Measurements from ENCODE around the gene DOK4. TPM values are rescaled to one million over a fixed set of nuclear protein-coding genes. Genes with fewer than 3 reads are reported as not detected.

The DOK4 gene
- total and polyA plus RNA-seq, 2 experiments from 2014 or later = 1,563 to 2,409 TPM

DNA sequence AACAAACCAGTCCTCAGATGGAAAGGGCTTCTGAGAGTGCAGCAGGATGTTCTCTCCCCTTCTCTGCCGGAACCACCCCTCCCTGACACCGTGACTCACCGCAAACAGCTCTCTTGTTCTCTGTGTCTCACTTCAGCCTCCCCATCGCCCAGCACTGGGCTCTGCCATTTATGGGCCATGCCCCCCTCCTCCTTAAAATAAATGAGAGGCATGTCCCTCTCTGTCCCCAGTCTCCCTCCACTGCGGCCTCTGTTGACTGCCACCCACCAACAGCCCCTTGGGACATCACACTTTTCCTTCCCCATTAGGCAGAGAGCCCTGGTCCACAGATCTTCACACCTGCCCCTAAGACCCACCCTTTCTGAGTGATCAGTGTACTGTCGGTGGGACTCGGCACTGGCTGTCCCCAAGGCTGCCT lies 43.8 kb upstream of the DOK4 start:
- TF ChIP-seq, protein P1, sequence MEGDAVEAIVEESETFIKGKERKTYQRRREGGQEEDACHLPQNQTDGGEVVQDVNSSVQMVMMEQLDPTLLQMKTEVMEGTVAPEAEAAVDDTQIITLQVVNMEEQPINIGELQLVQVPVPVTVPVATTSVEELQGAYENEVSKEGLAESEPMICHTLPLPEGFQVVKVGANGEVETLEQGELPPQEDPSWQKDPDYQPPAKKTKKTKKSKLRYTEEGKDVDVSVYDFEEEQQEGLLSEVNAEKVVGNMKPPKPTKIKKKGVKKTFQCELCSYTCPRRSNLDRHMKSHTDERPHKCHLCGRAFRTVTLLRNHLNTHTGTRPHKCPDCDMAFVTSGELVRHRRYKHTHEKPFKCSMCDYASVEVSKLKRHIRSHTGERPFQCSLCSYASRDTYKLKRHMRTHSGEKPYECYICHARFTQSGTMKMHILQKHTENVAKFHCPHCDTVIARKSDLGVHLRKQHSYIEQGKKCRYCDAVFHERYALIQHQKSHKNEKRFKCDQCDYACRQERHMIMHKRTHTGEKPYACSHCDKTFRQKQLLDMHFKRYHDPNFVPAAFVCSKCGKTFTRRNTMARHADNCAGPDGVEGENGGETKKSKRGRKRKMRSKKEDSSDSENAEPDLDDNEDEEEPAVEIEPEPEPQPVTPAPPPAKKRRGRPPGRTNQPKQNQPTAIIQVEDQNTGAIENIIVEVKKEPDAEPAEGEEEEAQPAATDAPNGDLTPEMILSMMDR (IDR thresholded peaks at IDR 0.05; ENCODE audit: low read depth, low read length) = no peak
- no peaks in the 10 kb centered on the region for H3K36me3 ChIP-seq
- peak in 1 of 2 donors; percentile 78 for DNase-seq (ENCODE audit: low read depth in 1 of 2, low spot score in 1 of 2)
- no peak overlapping the region for H3K27ac ChIP-seq
- peaks cover 23% of the 10 kb centered on the region for H3K4me1 ChIP-seq (ENCODE audit: low read depth)
- H3K4me3 ChIP-seq = no peak overlapping the region
- H3K27me3 ChIP-seq = no peaks in the 10 kb centered on the region
- H3K9me3 ChIP-seq (ENCODE audit: low read depth) = no peaks in the 10 kb centered on the region

DNA sequence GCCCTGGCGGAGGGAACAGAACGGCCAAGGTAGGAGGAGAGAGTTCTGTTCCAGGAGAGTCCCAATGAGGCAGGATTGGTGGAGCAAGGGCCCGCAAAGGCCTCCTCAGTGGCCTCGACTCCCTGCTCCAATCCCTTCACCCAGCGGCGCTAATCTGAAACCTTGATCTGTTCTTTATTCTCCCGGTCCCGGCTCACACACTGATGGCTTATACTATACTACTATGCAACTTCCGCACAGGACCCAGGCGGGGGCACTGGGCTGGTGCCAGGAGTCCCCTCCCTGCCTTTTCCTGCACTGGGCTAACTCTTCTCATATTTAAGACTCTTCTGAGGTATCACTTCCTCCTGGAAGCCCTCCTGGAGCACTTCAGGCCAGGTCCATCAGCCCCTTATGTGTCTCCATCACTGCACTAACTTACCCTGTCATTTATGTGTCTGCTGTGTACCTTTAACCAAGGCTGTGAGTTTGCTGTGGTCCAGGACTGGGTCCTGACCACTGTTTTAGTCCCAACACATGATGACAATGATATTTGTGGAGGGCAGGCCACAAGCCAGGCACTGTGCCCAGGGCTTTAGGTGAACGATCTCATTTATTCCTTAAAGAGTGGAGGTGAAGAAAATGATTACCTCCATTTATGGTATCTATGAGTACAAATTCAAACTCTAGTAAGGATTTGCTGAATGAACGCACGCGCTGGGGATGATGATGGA lies 43.3 kb upstream of the DOK4 start:
- H3K4me3 ChIP-seq = no peak overlapping the region
- TF ChIP-seq, protein P1 (IDR thresholded peaks at IDR 0.05; ENCODE audit: low read depth, low read length) = no peak
- no peak for DNase-seq (ENCODE audit: low read depth in 1 of 2, low spot score in 1 of 2)

DNA sequence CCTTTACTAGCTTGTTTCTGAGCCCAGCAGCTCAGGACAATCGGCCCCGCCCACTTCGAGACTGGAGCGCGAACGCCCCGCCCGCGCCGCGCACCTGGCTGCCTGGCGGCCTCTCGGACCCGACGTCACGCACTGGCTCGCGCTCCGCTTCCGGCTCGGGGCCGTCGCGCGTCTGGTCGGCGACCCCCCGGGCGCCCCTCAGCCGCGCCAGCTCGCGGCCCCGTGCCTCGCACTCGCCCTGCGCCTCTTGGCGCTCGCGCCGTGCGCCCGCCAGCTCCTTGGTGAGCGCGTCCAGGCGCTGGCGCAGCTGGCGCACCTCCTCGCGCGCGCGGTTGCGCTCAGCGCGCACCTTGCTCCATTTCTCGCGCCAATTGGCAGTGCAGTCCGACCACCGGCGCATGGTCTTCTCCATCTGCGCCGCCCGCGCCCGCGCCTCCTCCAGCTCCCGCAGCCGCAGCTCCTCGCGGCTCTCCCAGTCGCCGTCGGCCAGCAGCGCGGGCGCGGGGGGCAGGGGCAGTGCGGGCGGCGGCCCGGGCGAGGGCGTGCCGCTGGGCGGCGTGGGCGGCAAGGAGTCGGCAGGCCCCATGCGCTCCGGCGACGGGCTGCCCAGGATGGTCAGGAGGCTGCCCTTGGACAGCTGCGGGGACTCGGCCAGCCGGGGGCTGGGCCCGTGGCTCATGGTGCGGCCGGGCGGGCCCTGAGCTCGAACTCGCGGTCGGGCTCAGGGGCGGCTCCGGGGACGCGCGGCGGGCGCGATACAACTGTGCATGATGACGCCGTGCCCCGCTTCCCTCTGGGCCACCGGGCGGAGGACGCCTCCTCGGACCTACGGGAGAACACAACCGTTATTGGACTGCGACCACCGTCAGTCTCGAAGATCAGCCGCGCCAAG lies 42.5 kb upstream of the DOK4 start:
- Histone ChIP-seq H3K27ac (no peak overlapping the region), H3K36me3 (no peaks in the 10 kb centered on the region), H3K27me3 (no peaks in the 10 kb centered on the region), H3K4me3 (no peak overlapping the region), H3K4me1 (ENCODE audit: low read depth) (peaks cover 14% of the 10 kb centered on the region), H3K9me3 (ENCODE audit: low read depth) (no peaks in the 10 kb centered on the region)
- TF ChIP-seq, protein P1 (IDR thresholded peaks at IDR 0.05; ENCODE audit: low read depth, low read length) = no peak
- DNase-seq (ENCODE audit: low read depth in 1 of 2, low spot score in 1 of 2) = no peak

More for the DNA sequence above, 43.3 kb upstream of the DOK4 start:
- Histone ChIP-seq H3K9me3 (ENCODE audit: low read depth) (no peaks in the 10 kb centered on the region), H3K27me3 (no peaks in the 10 kb centered on the region), H3K36me3 (no peaks in the 10 kb centered on the region), H3K4me1 (ENCODE audit: low read depth) (peaks cover 22% of the 10 kb centered on the region), H3K27ac (no peak overlapping the region)

DNA sequence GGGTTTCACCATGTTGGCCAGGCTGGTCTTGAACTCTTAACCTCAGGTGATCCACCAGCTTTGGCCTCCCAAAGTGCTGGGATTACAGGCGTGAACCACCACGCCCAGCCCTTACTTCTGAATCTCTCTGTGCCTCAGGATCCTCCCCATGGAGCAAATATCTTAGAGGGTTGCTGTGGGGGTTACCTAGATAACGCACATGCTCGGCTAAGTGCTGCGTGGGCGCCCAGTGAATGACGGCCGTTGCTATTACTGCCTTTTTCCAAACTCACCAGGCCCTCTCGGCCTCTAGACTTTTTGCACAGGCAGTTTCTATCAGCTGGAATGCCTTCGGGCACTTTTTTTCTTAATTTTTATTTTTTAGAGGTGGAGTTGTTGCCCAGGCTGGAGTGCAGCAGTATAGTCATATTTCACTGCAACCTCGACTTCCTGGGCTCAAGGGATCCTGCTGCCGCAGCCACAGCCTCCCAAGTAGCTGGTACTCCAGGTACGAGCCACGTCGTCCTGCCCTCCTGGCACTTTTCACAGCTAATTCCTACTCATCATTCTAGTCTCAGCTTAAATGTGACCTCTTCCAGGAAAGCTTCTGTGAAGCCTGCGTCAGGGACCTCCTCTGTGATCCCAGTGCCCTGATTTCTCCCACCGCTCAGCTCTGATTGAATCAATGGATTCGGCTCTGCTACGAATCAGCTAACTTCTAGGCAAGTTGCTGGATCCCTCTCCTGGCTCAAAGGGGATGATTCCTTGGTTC lies 41.5 kb upstream of the DOK4 start:
- Histone ChIP-seq H3K27ac (no peak overlapping the region), H3K36me3 (no peaks in the 10 kb centered on the region), H3K27me3 (no peaks in the 10 kb centered on the region), H3K4me3 (no peak overlapping the region), H3K9me3 (ENCODE audit: low read depth) (no peaks in the 10 kb centered on the region), H3K4me1 (ENCODE audit: low read depth) (peaks cover 4% of the 10 kb centered on the region)
- TF ChIP-seq, protein P1 (IDR thresholded peaks at IDR 0.05; ENCODE audit: low read depth, low read length) = no peak
- DNase-seq (ENCODE audit: low read depth in 1 of 2, low spot score in 1 of 2) = no peak

DNA sequence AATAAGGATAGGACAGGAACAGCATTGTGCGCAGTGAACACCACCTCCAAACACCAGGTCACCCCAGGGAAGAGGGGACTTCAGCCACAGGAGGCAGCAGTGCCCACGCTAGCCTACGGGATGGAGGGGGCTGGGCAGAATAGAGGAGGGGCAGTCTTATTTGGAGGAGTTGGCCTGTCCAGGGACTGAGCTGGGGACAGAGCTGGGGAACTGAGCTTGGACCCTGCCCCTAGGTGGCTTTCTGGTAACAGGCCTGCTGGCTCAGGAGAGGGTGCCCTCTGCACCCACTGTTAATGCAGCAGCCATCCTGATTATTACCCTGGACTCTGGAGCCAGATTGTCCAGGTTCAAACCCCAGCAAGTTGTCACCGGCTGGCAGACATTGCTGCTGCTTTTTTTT lies 40.7 kb upstream of the DOK4 start:
- Histone ChIP-seq H3K27me3 (no peaks in the 10 kb centered on the region), H3K27ac (no peak overlapping the region), H3K4me1 (ENCODE audit: low read depth) (peaks cover 2% of the 10 kb centered on the region), H3K9me3 (ENCODE audit: low read depth) (no peaks in the 10 kb centered on the region), H3K36me3 (no peaks in the 10 kb centered on the region), H3K4me3 (no peak overlapping the region)
- no peak for DNase-seq (ENCODE audit: low read depth in 1 of 2, low spot score in 1 of 2)
- TF ChIP-seq, protein P1 (IDR thresholded peaks at IDR 0.05; ENCODE audit: low read depth, low read length) = no peak
